HepG2 (cell line): ENCODE data around the gene ARAP3. TPM values are rescaled to one million over a fixed set of nuclear protein-coding genes. Genes with fewer than 3 reads are reported as not detected.

Source experiments
- DDIT3 ChIP-seq: sonication (generic); formaldehyde crosslinking; IDR thresholded peaks from 2 replicates; pipeline ENCODE4 v1.4.0; 2020; ENCODE audit warnings: mild to moderate bottlenecking, missing genetic modification reagents
- PLRG1 ChIP-seq: fragments of 450-650 bp; conservative IDR thresholded peaks from 2 replicates; pipeline ENCODE4 v1.6.1; 2016
- USF2 ChIP-seq, 2 experiments: sonication (generic) in 1 of 2; formaldehyde crosslinking in 1 of 2; IDR thresholded peaks; 2 replicates each; pipeline versions ENCODE4 v1.5.1 to v1.6.1; 2011 to 2020; ENCODE audit warnings: borderline replicate concordance in 1 of 2, low read depth in 1 of 2, low read length in 1 of 2, mild to moderate bottlenecking in 1 of 2, missing genetic modification reagents in 1 of 2, moderate library complexity in 1 of 2
- ZHX2 ChIP-seq, 2 experiments: sonication (generic) in 1 of 2; formaldehyde crosslinking in 1 of 2; IDR thresholded peaks; 2 replicates each; pipeline versions ENCODE4 v1.6.1 to v1.9.0; 2014 to 2022; ENCODE audit warnings: antibody characterized with exemption in 1 of 2, borderline replicate concordance in 1 of 2, inconsistent platforms in 1 of 2, low read depth in 1 of 2, missing genetic modification reagents in 1 of 2
- ZNF225 ChIP-seq: sonication (generic); formaldehyde crosslinking; IDR thresholded peaks from 2 replicates; pipeline ENCODE4 v1.4.0; 2020; ENCODE audit warnings: mild to moderate bottlenecking, missing genetic modification reagents
- ZNF263 ChIP-seq: sonication (generic); formaldehyde crosslinking; IDR thresholded peaks from 2 replicates; pipeline ENCODE4 v1.4.0; 2020; ENCODE audit warnings: missing genetic modification reagents
- ZNF430 ChIP-seq: sonication (generic); formaldehyde crosslinking; IDR thresholded peaks from 2 replicates; pipeline ENCODE4 v1.9.0; 2021; ENCODE audit warnings: mild to moderate bottlenecking, missing genetic modification reagents
- ZNF775 ChIP-seq: sonication (generic); formaldehyde crosslinking; IDR thresholded peaks from 2 replicates; pipeline ENCODE4 v1.4.0; 2020; ENCODE audit warnings: missing genetic modification reagents, mild to moderate bottlenecking, moderate library complexity, borderline replicate concordance
- polyA plus RNA-seq, 8 experiments: library from polyadenylated mRNA; depleted of rRNA in 3 of 8; stranded (reverse) in 7 of 8; unstranded in 1 of 8; fragments of >200 nt; fragmentation: Illumina TruSeq in 4 of 8; extraction: Trizol in 4 of 8; gene quantifications; 2 replicates each; pipeline versions ENCODE4 v1.2.1 to v1.2.3, GENCODE V29; 2011 to 2016; ENCODE audit warnings: low read depth in 4 of 8, missing spikeins in 1 of 8, mixed read lengths in 1 of 8; ENCODE audit not compliant: insufficient read depth in 1 of 8
- total RNA-seq, 5 experiments: library from RNA; depleted of rRNA; stranded (reverse); fragments of >200 nt; fragmentation: Illumina TruSeq; extraction: Trizol; gene quantifications; 2 replicates each; pipeline ENCODE4 v1.2.3, GENCODE V29; 2016; ENCODE audit warnings: low read depth in 1 of 5

ARAP3 gene
- total and polyA plus RNA-seq, 2 of the 13 experiments (the other 11 are each of a cell fraction or from before 2014, with no cell fraction given) = 0.25 TPM; not detected in 1

DNA sequence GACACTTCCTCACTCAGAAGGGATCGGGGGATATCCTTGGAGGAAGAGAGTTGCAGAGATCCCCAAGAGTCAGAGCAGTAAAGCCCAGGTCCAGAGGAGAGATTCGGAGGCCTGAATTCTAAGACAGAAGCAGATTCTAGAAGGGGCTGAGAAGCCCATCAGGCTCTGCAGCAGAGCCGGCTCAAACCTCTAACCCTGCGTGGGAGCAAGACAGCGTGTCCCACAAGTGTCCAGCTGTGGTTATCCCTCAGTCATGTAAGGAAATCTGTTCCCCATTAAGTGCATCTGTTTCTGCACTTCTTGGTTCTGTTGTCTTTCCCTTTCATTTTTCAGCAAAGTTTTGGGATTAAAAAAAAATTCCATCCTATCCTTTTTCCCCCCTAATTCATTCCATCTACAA is 58.4 kb downstream of the ARAP3 start (continued):
- TF ChIP-seq ZHX2 (IDR thresholded peaks at IDR 0.05; ENCODE audit: low read depth) (no peak), ZHX2 (CRISPR knock-in tag; IDR thresholded peaks at IDR 0.05; ENCODE audit: borderline replicate concordance) (no peak), USF2 (IDR thresholded peaks at IDR 0.05; ENCODE audit: low read depth, low read length) (no peak), USF2 (CRISPR knock-in tag; IDR thresholded peaks at IDR 0.05; ENCODE audit: borderline replicate concordance) (no peak), ZNF430 (CRISPR knock-in tag) (no peak), ZNF263 (CRISPR knock-in tag) (no peak), ZNF225 (CRISPR knock-in tag) (no peak), DDIT3 (no peak), PLRG1 (no peak), ZNF775 (no peak)
